Chondrocyte (in vitro differentiated cells): ENCODE data around the gene RAD17. TPM values are rescaled to one million over a fixed set of nuclear protein-coding genes. Genes with fewer than 3 reads are reported as not detected.

Experiments used
- DNase-seq: peaks from one replicate; pipeline ENCODE4 v3.0.0; 2021; ENCODE audit warnings: mixed read lengths, low spot score
- H3K27ac Mint-ChIP-seq: one replicate; pipeline ENCODE4 v1.8.0; 2021; ENCODE audit warnings: mild to moderate bottlenecking, moderate library complexity, mixed read lengths; ENCODE audit not compliant: unreplicated experiment
- H3K27me3 Mint-ChIP-seq: 2 replicates; pipeline ENCODE4 v1.8.0; 2021; ENCODE audit warnings: low read depth, mixed read lengths
- H3K36me3 Mint-ChIP-seq: 2 replicates; pipeline ENCODE4 v1.8.0; 2021; ENCODE audit warnings: low read depth, mixed read lengths
- H3K4me1 Mint-ChIP-seq: 2 replicates; pipeline ENCODE4 v1.8.0; 2021; ENCODE audit warnings: low read depth, mild to moderate bottlenecking, mixed read lengths
- H3K4me3 Mint-ChIP-seq: one replicate; pipeline ENCODE4 v1.8.0; 2021; ENCODE audit warnings: mild to moderate bottlenecking, moderate library complexity, mixed read lengths; ENCODE audit not compliant: unreplicated experiment
- H3K9me3 Mint-ChIP-seq: 2 replicates; pipeline ENCODE4 v1.8.0; 2021; ENCODE audit warnings: low read depth, mixed read lengths
- total RNA-seq: library from RNA; stranded (reverse); gene quantifications from 3 replicates; pipeline ENCODE4 v1.2.1, GENCODE V29; 2021
- TF ChIP-seq, protein P1 (sequence below): fragments of 200-600 bp; sonication (generic); IDR thresholded peaks from 2 replicates; pipeline ENCODE4 v1.5.0; 2021; ENCODE audit warnings: antibody characterized with exemption, mild to moderate bottlenecking, moderate library complexity

Gene RAD17
- total RNA-seq, 1 donor from 2014 or later: 25.3 TPM

DNA sequence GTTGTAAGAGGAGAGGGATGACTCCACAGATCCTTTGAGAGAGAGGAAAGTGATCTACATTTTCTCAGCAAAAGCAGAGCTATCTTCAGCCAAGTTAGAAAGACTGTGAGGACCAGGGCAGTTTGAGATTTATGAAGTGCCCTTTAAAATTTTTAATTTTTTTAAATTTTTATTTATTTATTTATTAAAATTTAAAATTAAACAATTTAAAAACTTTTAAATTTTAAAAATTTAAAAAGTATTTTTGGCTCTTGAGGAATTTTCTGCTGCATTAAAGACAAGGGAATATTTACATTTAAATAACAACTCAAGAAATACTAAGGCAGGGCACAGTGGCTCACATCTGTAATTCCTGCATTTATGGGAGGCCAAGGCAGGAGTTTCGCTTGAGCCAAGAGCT is 92.6 kb downstream of the RAD17 start:
- no peaks in the 10 kb centered on the region for H3K27me3 Mint-ChIP-seq

More for the DNA sequence above, 92.6 kb downstream of the RAD17 start:
- DNase-seq: no peak
- no peaks in the 10 kb centered on the region for H3K9me3 Mint-ChIP-seq
- no peaks in the 10 kb centered on the region for H3K36me3 Mint-ChIP-seq
- TF ChIP-seq, protein P1, sequence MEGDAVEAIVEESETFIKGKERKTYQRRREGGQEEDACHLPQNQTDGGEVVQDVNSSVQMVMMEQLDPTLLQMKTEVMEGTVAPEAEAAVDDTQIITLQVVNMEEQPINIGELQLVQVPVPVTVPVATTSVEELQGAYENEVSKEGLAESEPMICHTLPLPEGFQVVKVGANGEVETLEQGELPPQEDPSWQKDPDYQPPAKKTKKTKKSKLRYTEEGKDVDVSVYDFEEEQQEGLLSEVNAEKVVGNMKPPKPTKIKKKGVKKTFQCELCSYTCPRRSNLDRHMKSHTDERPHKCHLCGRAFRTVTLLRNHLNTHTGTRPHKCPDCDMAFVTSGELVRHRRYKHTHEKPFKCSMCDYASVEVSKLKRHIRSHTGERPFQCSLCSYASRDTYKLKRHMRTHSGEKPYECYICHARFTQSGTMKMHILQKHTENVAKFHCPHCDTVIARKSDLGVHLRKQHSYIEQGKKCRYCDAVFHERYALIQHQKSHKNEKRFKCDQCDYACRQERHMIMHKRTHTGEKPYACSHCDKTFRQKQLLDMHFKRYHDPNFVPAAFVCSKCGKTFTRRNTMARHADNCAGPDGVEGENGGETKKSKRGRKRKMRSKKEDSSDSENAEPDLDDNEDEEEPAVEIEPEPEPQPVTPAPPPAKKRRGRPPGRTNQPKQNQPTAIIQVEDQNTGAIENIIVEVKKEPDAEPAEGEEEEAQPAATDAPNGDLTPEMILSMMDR: no peak
- no peak overlapping the region for H3K27ac Mint-ChIP-seq
- no peak overlapping the region for H3K4me3 Mint-ChIP-seq
- H3K4me1 Mint-ChIP-seq: no peaks in the 10 kb centered on the region

Other genes with a start within 250 kb of the RAD17 start
- 18.9 to 34.5 TPM (median 29.5 TPM) in 3 replicates for gene CCNB1, start 202.7 kb upstream of the RAD17 start, total RNA-seq
- gene CENPH, start 180.2 kb upstream of the RAD17 start, total RNA-seq: 4.5 to 9.2 TPM (median 4.7 TPM) in 3 replicates
- gene CDK7, start 134.9 kb upstream of the RAD17 start, total RNA-seq: 32.0 to 42.9 TPM (median 40.0 TPM) in 3 replicates
- 1.5 to 4.6 TPM (median 1.9 TPM) in 3 replicates for gene CCDC125, start 37.0 kb upstream of the RAD17 start, total RNA-seq
- gene AK6, start 298 bp upstream of the RAD17 start, total RNA-seq: 32.5 to 38.6 TPM (median 33.0 TPM) in 3 replicates
- 49.4 to 75.6 TPM (median 64.8 TPM) in 3 replicates for gene TAF9, start 298 bp upstream of the RAD17 start, total RNA-seq
- gene MARVELD2, start 45.3 kb downstream of the RAD17 start, total RNA-seq: 1.2 to 2.2 TPM (median 2.0 TPM) in 3 replicates
- 3.2 to 9.0 TPM (median 7.7 TPM) in 3 replicates for gene OCLN, start 123.0 kb downstream of the RAD17 start, total RNA-seq
- 24.6 to 38.5 TPM (median 25.5 TPM) in 3 replicates for gene GTF2H2C, start 190.4 kb downstream of the RAD17 start, total RNA-seq